Amygdala (tissue), 56 donors: Measurements from ENCODE around the gene KRTAP7-1.
A peak's percentile ranks its signal among the peaks of the same experiment; 100 is the strongest.

ENCODE experiments used
- DNase-seq, 56 donors: peaks; one replicate each; lab custom pipeline; 2025; lab: John Stamatoyannopoulos, UW

The KRTAP7-1 gene

GRCh38 chr21:30829659-30830058, at the start of gene KRTAP7-1:
Gene KRTAP7-1, minus strand, starts transcription at chr21:30829759. Its CDS starts 61 bp downstream, at chr21:30829698.
- DNase-seq = no peak

- DNase-seq = no peak
These were observed 45.0 kb upstream of the KRTAP7-1 start for GRCh38 chr21:30874526-30874925.

GRCh38 chr21:30847627-30848500, 18.3 kb upstream of the KRTAP7-1 start:
- DNase-seq = no peak

- DNase-seq = no peak
These were observed 13.4 kb upstream of the KRTAP7-1 start for GRCh38 chr21:30842990-30843389.

- DNase-seq = peak in 1 of 56 donors; percentile 2
These were observed 9.7 kb upstream of the KRTAP7-1 start for GRCh38 chr21:30839304-30839703.

GRCh38 chr21:30838536-30838935, 9.0 kb upstream of the KRTAP7-1 start:
- no peak for DNase-seq

- no peak for DNase-seq
These were observed 1.7 kb upstream of the KRTAP7-1 start for GRCh38 chr21:30831194-30831765.

- no peak for DNase-seq
These were observed 10.5 kb downstream of the KRTAP7-1 start for GRCh38 chr21:30818837-30819610.

GRCh38 chr21:30813174-30813573, 16.4 kb downstream of the KRTAP7-1 start, which contains the start of gene KRTAP8-1:
Gene KRTAP8-1, minus strand, starts transcription at chr21:30813274. Its CDS starts 54 bp downstream, at chr21:30813220.
- DNase-seq = no peak

- DNase-seq = no peak
These were observed 29.0 kb downstream of the KRTAP7-1 start for GRCh38 chr21:30800605-30801004.

GRCh38 chr21:30793581-30794314, 35.8 kb downstream of the KRTAP7-1 start:
- DNase-seq = no peak

- DNase-seq = no peak
These were observed 50.3 kb downstream of the KRTAP7-1 start for GRCh38 chr21:30779249-30779648.
